T-helper 1 cell treated with Interleukin-12 subunit alpha and Interleukin-12 subunit beta and Interleukin-4 antibody, amounts not matched to agents 30 μg/mL and 1 μg/mL, for 36 hours (primary cell): ENCODE measurements around the gene FBRSL1.
A peak's percentile ranks its signal among the peaks of the same experiment; 100 is the strongest.

ENCODE experiments used
- H3K27ac Mint-ChIP-seq: one replicate; pipeline ENCODE4 v1.8.0; 2021; ENCODE audit warnings: mild to moderate bottlenecking, mixed read lengths
- H3K27me3 Mint-ChIP-seq: one replicate; pipeline ENCODE4 v1.8.0; 2021; ENCODE audit warnings: low read depth, mixed read lengths
- H3K36me3 Mint-ChIP-seq: one replicate; pipeline ENCODE4 v1.8.0; 2021; ENCODE audit warnings: low read depth, mixed read lengths
- H3K4me1 Mint-ChIP-seq: one replicate; pipeline ENCODE4 v1.8.0; 2021; ENCODE audit warnings: low read depth, mixed read lengths
- H3K4me3 Mint-ChIP-seq: one replicate; pipeline ENCODE4 v1.8.0; 2021; ENCODE audit warnings: mild to moderate bottlenecking, moderate library complexity, mixed read lengths
- H3K9me3 Mint-ChIP-seq: one replicate; pipeline ENCODE4 v1.8.0; 2021; ENCODE audit warnings: mixed read lengths

Gene FBRSL1

GRCh38 chr12:132510746-132511477 is 21.0 kb downstream of the FBRSL1 start:
- H3K27me3 Mint-ChIP-seq, result no peaks in the 10 kb centered on the region
- H3K36me3 Mint-ChIP-seq, result no peaks in the 10 kb centered on the region
- H3K4me3 Mint-ChIP-seq, result no peak overlapping the region
- no peak overlapping the region for H3K27ac Mint-ChIP-seq
- no peaks in the 10 kb centered on the region for H3K9me3 Mint-ChIP-seq
- peaks cover 12% of the 10 kb centered on the region for H3K4me1 Mint-ChIP-seq

- Mint-ChIP-seq H3K9me3 (no peaks in the 10 kb centered on the region), H3K27me3 (no peaks in the 10 kb centered on the region), H3K36me3 (no peaks in the 10 kb centered on the region), H3K4me1 (peaks cover 7% of the 10 kb centered on the region), H3K27ac (no peak overlapping the region), H3K4me3 (no peak overlapping the region)
Measured at GRCh38 chr12:132511516-132512196, 21.7 kb downstream of the FBRSL1 start.

- Mint-ChIP-seq H3K27me3 (no peaks in the 10 kb centered on the region), H3K4me3 (no peak overlapping the region), H3K36me3 (no peaks in the 10 kb centered on the region), H3K27ac (no peak overlapping the region), H3K9me3 (no peaks in the 10 kb centered on the region), H3K4me1 (peaks cover 1% of the 10 kb centered on the region)
Measured at GRCh38 chr12:132512197-132513069, 22.5 kb downstream of the FBRSL1 start.

- Mint-ChIP-seq H3K27ac (no peak overlapping the region), H3K36me3 (peaks cover 2% of the 10 kb centered on the region), H3K4me3 (no peak overlapping the region), H3K4me1 (peaks cover 1% of the 10 kb centered on the region), H3K27me3 (no peaks in the 10 kb centered on the region), H3K9me3 (peaks cover 2% of the 10 kb centered on the region)
Measured at GRCh38 chr12:132513070-132513398, 23.1 kb downstream of the FBRSL1 start.

GRCh38 chr12:132513458-132514135 is 23.6 kb downstream of the FBRSL1 start:
- H3K27me3 Mint-ChIP-seq, result no peaks in the 10 kb centered on the region
- no peak overlapping the region for H3K4me3 Mint-ChIP-seq
- peaks cover 1% of the 10 kb centered on the region for H3K4me1 Mint-ChIP-seq
- H3K9me3 Mint-ChIP-seq, result peaks cover 7% of the 10 kb centered on the region
- peaks cover 7% of the 10 kb centered on the region for H3K36me3 Mint-ChIP-seq
- no peak overlapping the region for H3K27ac Mint-ChIP-seq

GRCh38 chr12:132514216-132514820 is 24.4 kb downstream of the FBRSL1 start:
- peaks cover 14% of the 10 kb centered on the region for H3K9me3 Mint-ChIP-seq
- peaks cover 15% of the 10 kb centered on the region for H3K36me3 Mint-ChIP-seq
- peaks cover 1% of the 10 kb centered on the region for H3K4me1 Mint-ChIP-seq
- H3K27ac Mint-ChIP-seq, result no peak overlapping the region
- H3K4me3 Mint-ChIP-seq, result no peak overlapping the region
- H3K27me3 Mint-ChIP-seq, result no peaks in the 10 kb centered on the region

- Mint-ChIP-seq H3K27ac (no peak overlapping the region), H3K9me3 (peaks cover 16% of the 10 kb centered on the region), H3K4me1 (peaks cover 1% of the 10 kb centered on the region), H3K27me3 (no peaks in the 10 kb centered on the region), H3K4me3 (no peak overlapping the region), H3K36me3 (peaks cover 16% of the 10 kb centered on the region)
Measured at GRCh38 chr12:132514838-132515237, 24.9 kb downstream of the FBRSL1 start.

GRCh38 chr12:132516095-132517012 is 26.4 kb downstream of the FBRSL1 start:
- Mint-ChIP-seq H3K36me3 (peaks cover 16% of the 10 kb centered on the region), H3K27me3 (no peaks in the 10 kb centered on the region), H3K9me3 (peaks cover 16% of the 10 kb centered on the region), H3K27ac (no peak overlapping the region), H3K4me1 (peaks cover 1% of the 10 kb centered on the region), H3K4me3 (no peak overlapping the region)

GRCh38 chr12:132517013-132517739 is 27.2 kb downstream of the FBRSL1 start:
- Mint-ChIP-seq H3K36me3 (peaks cover 16% of the 10 kb centered on the region), H3K27ac (no peak overlapping the region)

GRCh38 chr12:132517740-132518100 is 27.8 kb downstream of the FBRSL1 start:
- Mint-ChIP-seq H3K27me3 (no peaks in the 10 kb centered on the region), H3K4me1 (peaks cover 1% of the 10 kb centered on the region), H3K9me3 (peaks cover 16% of the 10 kb centered on the region), H3K27ac (no peak overlapping the region), H3K4me3 (no peak overlapping the region), H3K36me3 (peaks cover 16% of the 10 kb centered on the region)

More at GRCh38 chr12:132517013-132517739, 27.2 kb downstream of the FBRSL1 start:
- no peaks in the 10 kb centered on the region for H3K27me3 Mint-ChIP-seq
- H3K4me1 Mint-ChIP-seq, result peaks cover 1% of the 10 kb centered on the region
- H3K4me3 Mint-ChIP-seq, result no peak overlapping the region
- H3K9me3 Mint-ChIP-seq, result peaks cover 16% of the 10 kb centered on the region

- no peaks in the 10 kb centered on the region for H3K27me3 Mint-ChIP-seq
- H3K4me3 Mint-ChIP-seq, result no peak overlapping the region
- peaks cover 16% of the 10 kb centered on the region for H3K36me3 Mint-ChIP-seq
- H3K9me3 Mint-ChIP-seq, result peaks cover 16% of the 10 kb centered on the region
- peak overlapping the region; percentile 4 for H3K27ac Mint-ChIP-seq
- peaks cover 1% of the 10 kb centered on the region for H3K4me1 Mint-ChIP-seq
Measured at GRCh38 chr12:132518354-132518992, 28.5 kb downstream of the FBRSL1 start.

- H3K27ac Mint-ChIP-seq, result no peak overlapping the region
- peaks cover 16% of the 10 kb centered on the region for H3K9me3 Mint-ChIP-seq
- no peak overlapping the region for H3K4me3 Mint-ChIP-seq
- H3K36me3 Mint-ChIP-seq, result peaks cover 16% of the 10 kb centered on the region
- peaks cover 1% of the 10 kb centered on the region for H3K4me1 Mint-ChIP-seq
- no peaks in the 10 kb centered on the region for H3K27me3 Mint-ChIP-seq
Measured at GRCh38 chr12:132520421-132521199, 30.7 kb downstream of the FBRSL1 start.
